Mucosa of descending colon (tissue), 3 donors: Measurements from ENCODE around the gene ARHGDIA. TPM values are rescaled to one million over a fixed set of nuclear protein-coding genes. Genes with fewer than 3 reads are reported as not detected.
A peak's percentile ranks its signal among the peaks of the same experiment; 100 is the strongest.

Source experiments
- ATAC-seq: fragments of 200-7000 bp; cut with Tn5 transposase; one replicate; pipeline ENCODE4 v1.9.1; 2020; ENCODE audit warnings: mild to moderate bottlenecking, moderate library complexity
- DNase-seq, 3 donors: peaks; one replicate each; pipeline ENCODE4 v3.0.0-alpha.2; 2020
- H3K36me3 ChIP-seq: fragments of 200-600 bp; one replicate; pipeline ENCODE4 v1.8.0; 2021; ENCODE audit warnings: low read depth, mild to moderate bottlenecking
- H3K4me1 ChIP-seq: fragments of 200-600 bp; one replicate; pipeline ENCODE4 v1.8.0; 2021; ENCODE audit warnings: low read depth, mild to moderate bottlenecking
- H3K4me3 ChIP-seq: fragments of 200-600 bp; one replicate; pipeline ENCODE4 v1.8.0; 2021; ENCODE audit warnings: mild to moderate bottlenecking
- H3K9me3 ChIP-seq: fragments of 200-600 bp; one replicate; pipeline ENCODE4 v1.8.0; 2021; ENCODE audit warnings: mild to moderate bottlenecking
- intact Hi-C, 2 donors: fragments of 100-400 bp; cut with DNase I in 1 of 2; cut with micrococcal nuclease in 1 of 2; formaldehyde crosslinking; loops; one replicate each; pipeline versions ENCODE4 v1.11.0 to v1.11.1; 2022; cut with DNase I, micrococcal nuclease
- total RNA-seq, 3 donors: library from RNA; stranded (reverse); fragmentation: NEBNext Ultra II Directional in 2 of 3; extraction: Animal tissue kit (Norgen Biotek cat#: 25700) in 2 of 3; gene quantifications; one replicate each; pipeline versions ENCODE4 v1.2.1 to v1.2.4, GENCODE V29; 2021 to 2023
- TF ChIP-seq, protein P1 (sequence below): fragments of 200-600 bp; IDR thresholded peaks from one replicate; pipeline ENCODE4 v1.8.0; 2022; ENCODE audit warnings: antibody characterized with exemption, mild to moderate bottlenecking
- donor health status: DM: no; HTN: no; CAD: no; lungs with moderate emphysema.
- donor health status: DM: no; HTN: no; CAD: no.
- donor health status: DM: no; HTN: yes; CAD: no.

The ARHGDIA gene
- total RNA-seq, 3 donors from 2014 or later, result 326 to 473 (median 442) TPM

DNA sequence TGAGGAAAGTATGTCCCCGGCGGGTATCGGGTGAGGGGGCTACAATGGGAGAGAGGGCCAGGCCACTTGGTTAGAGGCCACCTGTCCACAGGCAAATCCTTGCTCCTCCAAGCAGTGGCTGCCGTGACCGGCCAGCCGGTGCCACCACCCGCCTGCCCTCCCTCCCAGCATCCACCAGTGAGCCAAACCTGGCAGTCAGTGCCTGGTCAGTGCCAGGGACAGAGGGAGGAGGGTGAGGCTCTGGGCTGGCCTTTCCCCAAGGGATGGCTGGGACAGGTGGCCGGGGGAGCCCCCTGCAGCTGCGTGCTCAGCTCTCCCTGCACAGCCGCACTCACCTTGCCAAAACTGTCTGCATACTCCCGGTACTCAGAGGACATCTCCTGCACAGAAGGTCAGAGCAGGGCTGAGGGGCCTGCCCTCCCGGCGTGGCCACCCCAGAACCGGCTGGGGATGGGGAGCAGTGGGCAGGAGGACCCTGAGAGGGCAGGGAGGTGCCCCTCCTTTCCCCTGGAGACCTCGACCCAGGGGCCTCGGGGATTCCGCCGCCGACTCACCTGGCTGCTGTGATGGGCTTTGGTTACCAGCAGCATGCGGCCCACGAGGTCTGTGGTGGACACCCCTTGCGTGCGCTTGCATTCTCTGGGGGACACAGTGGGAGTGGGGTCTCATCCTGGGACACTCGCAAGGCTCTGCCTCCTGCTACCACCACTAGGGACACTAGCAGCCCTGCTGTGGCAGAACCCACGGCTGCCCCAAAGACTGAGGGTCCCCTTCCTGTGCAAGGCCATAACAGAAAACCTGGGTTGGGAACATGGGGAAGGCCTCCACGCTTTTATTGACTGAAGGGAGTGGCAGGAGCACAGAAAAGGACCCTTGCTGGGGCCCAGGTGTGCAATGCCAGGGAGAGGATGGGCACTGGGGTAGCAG lies 36.3 kb upstream of the ARHGDIA start:
- Histone ChIP-seq H3K36me3 (no peaks in the 10 kb centered on the region), H3K4me1 (peaks cover 15% of the 10 kb centered on the region), H3K9me3 (no peaks in the 10 kb centered on the region), H3K4me3 (no peak overlapping the region)
- DNase-seq (no peak), ATAC-seq (no peak)
- intact Hi-C loops, result no loop called here
- TF ChIP-seq, protein P1, sequence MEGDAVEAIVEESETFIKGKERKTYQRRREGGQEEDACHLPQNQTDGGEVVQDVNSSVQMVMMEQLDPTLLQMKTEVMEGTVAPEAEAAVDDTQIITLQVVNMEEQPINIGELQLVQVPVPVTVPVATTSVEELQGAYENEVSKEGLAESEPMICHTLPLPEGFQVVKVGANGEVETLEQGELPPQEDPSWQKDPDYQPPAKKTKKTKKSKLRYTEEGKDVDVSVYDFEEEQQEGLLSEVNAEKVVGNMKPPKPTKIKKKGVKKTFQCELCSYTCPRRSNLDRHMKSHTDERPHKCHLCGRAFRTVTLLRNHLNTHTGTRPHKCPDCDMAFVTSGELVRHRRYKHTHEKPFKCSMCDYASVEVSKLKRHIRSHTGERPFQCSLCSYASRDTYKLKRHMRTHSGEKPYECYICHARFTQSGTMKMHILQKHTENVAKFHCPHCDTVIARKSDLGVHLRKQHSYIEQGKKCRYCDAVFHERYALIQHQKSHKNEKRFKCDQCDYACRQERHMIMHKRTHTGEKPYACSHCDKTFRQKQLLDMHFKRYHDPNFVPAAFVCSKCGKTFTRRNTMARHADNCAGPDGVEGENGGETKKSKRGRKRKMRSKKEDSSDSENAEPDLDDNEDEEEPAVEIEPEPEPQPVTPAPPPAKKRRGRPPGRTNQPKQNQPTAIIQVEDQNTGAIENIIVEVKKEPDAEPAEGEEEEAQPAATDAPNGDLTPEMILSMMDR, result no peak

DNA sequence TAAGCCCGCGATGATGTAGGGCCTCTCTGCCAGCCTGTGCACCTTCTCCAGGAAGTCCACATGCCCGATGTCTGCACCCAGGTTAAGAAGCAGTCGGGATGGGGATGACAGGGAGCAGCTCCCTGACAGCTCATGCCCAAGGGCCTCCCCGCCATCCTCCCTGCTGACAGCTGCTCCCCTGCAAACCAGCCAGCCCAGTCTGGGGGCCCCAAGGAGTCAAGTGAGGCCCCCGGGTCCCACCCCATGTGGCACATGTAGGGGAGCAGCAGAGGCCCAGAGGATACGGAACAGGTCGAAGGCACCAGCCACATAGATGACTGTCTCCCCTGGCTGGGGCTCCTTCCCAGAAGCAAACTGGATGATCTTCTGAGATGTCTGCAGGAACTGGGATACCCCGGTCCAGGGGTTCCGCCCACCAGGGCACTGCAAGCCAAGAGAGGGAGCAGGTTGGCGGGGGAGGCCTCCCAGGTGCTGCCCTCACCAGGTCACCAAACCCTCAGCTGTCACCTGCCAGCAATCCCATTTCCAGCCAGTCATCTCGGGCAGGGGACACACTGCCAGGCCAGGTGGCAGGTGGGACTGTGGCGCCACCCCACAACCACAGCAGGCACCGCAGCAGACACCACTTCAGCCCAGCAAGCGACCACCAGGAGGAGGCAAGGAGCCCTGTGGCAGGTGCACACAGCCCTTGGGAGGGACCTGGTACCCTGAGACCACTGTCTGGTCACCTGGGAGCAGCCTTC lies 35.5 kb upstream of the ARHGDIA start:
- Histone ChIP-seq H3K4me1 (peaks cover 21% of the 10 kb centered on the region), H3K9me3 (no peaks in the 10 kb centered on the region), H3K4me3 (no peak overlapping the region), H3K36me3 (no peaks in the 10 kb centered on the region)
- intact Hi-C loops, result no loop called here
- TF ChIP-seq, protein P1, result no peak
- ATAC-seq (no peak), DNase-seq (peak in 1 of 3 donors; percentile 48)

DNA sequence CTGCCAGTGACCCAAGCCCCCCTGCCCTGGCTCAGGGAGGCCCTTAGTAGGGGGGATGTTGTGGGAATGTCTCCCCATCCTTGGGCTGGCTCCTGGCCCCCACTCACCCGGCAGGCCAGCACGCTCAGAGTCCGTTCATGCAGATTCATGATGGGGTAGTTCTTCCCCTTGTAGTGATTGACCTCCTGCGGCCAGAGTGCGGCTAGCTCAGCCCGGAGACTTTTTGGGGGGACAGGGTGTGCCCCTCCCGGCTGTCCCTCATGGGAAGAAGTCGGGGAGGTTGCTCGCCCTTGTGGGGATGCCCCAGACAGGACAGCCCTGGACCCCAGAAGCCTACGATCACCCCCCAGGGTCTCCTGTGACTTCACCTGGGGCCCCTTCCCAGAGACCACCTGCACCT lies 34.9 kb upstream of the ARHGDIA start:
- H3K4me1 ChIP-seq, result peaks cover 22% of the 10 kb centered on the region
- ATAC-seq, result no peak
- TF ChIP-seq, protein P1, result no peak
- no peaks in the 10 kb centered on the region for H3K9me3 ChIP-seq
- no peak overlapping the region for H3K4me3 ChIP-seq
- intact Hi-C loops, result no loop called here
- H3K36me3 ChIP-seq, result no peaks in the 10 kb centered on the region
- peak in 1 of 3 donors; percentile 40 for DNase-seq

DNA sequence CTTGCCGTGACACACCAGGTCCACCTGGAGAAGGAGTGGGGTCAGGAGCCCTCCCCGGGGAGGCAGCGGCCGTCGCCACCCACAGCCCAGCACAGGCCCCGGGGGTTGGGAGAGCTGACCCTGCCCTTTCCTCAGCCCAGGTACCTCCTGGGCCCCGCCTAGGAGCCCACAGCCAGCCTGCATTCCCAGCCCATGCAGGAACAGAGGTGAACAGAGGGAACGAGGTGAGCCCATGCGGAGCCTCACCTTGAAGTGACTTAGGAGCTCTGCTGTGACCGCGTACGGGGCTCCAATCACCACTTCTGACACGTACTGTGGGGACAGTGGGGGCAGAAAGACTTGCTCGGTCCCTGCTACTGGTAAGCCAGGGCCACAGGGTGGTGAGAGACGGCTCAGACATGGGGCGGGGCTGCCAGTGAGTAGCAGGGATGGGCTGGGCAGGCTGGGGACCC lies 34.3 kb upstream of the ARHGDIA start:
- no peaks in the 10 kb centered on the region for H3K9me3 ChIP-seq
- DNase-seq, result peak in 1 of 3 donors; percentile 44

More for the DNA sequence above, 34.3 kb upstream of the ARHGDIA start:
- ATAC-seq, result no peak
- TF ChIP-seq, protein P1, result no peak
- H3K4me1 ChIP-seq, result peaks cover 21% of the 10 kb centered on the region
- no peaks in the 10 kb centered on the region for H3K36me3 ChIP-seq
- no peak overlapping the region for H3K4me3 ChIP-seq
- intact Hi-C loops, result no loop called here
